H9 (cell line): ENCODE data around the gene MAPRE3. TPM values are rescaled to one million over a fixed set of nuclear protein-coding genes. Genes with fewer than 3 reads are reported as not detected.

Experiments used
- DNase-seq: peaks from one replicate; pipeline ENCODE4 v3.0.0-alpha.2; 2017
- H2AFZ ChIP-seq: one replicate; pipeline ENCODE4 v1.6.1; 2013; ENCODE audit warnings: mild to moderate bottlenecking, low read length, control low read depth, moderate library complexity
- H2AK5ac ChIP-seq: 2 replicates; pipeline ENCODE4 v1.6.1; 2013; ENCODE audit warnings: low read length, control low read depth, mixed read lengths; ENCODE audit not compliant: insufficient read length
- H2BK120ac ChIP-seq: one replicate; pipeline ENCODE4 v1.6.1; 2013; ENCODE audit warnings: low read depth, mild to moderate bottlenecking, low read length, control low read depth, inconsistent platforms; ENCODE audit not compliant: poor library complexity, severe bottlenecking
- H2BK12ac ChIP-seq: 2 replicates; pipeline ENCODE4 v1.6.1; 2013; ENCODE audit warnings: low read length, control low read depth, mixed read lengths, low read depth; ENCODE audit not compliant: insufficient read length
- H2BK15ac ChIP-seq: 2 replicates; pipeline ENCODE4 v1.6.1; 2013; ENCODE audit warnings: low read depth, low read length, control low read depth
- H2BK20ac ChIP-seq: one replicate; pipeline ENCODE4 v1.6.1; 2013; ENCODE audit warnings: low read depth, mild to moderate bottlenecking, low read length, control low read depth, inconsistent platforms; ENCODE audit not compliant: poor library complexity, severe bottlenecking
- H2BK5ac ChIP-seq: 2 replicates; pipeline ENCODE4 v1.6.1; 2013; ENCODE audit warnings: low read length, control low read depth, mixed read lengths; ENCODE audit not compliant: insufficient read length
- H3K14ac ChIP-seq: 2 replicates; pipeline ENCODE4 v1.6.1; 2013; ENCODE audit warnings: low read length, control low read depth; ENCODE audit not compliant: insufficient read depth
- H3K18ac ChIP-seq: 2 replicates; pipeline ENCODE4 v1.6.1; 2013; ENCODE audit warnings: low read depth, mild to moderate bottlenecking, mixed read lengths, low read length, control low read depth; ENCODE audit not compliant: insufficient read length
- H3K23ac ChIP-seq: 2 replicates; pipeline ENCODE4 v1.6.1; 2013; ENCODE audit warnings: low read length, control low read depth, mixed read lengths, low read depth; ENCODE audit not compliant: insufficient read length
- H3K23me2 ChIP-seq: 2 replicates; pipeline ENCODE4 v1.6.1; 2013; ENCODE audit warnings: low read depth, mild to moderate bottlenecking, mixed read lengths, low read length, control low read depth; ENCODE audit not compliant: insufficient read length, poor library complexity, severe bottlenecking
- H3K27ac ChIP-seq: 2 replicates; pipeline ENCODE4 v1.5.1; 2013; ENCODE audit warnings: low read length, control low read depth, mixed read lengths, low read depth; ENCODE audit not compliant: insufficient read length
- H3K27me3 ChIP-seq: 2 replicates; pipeline ENCODE4 v1.6.1; 2013; ENCODE audit warnings: low read length, control low read depth, inconsistent platforms; ENCODE audit not compliant: insufficient read depth
- H3K4ac ChIP-seq: 2 replicates; pipeline ENCODE4 v1.6.1; 2013; ENCODE audit warnings: low read depth, mild to moderate bottlenecking, control low read depth, inconsistent platforms, low read length, moderate library complexity
- H3K4me1 ChIP-seq: 2 replicates; pipeline ENCODE4 v1.6.1; 2013; ENCODE audit warnings: low read length, control low read depth, inconsistent platforms; ENCODE audit not compliant: insufficient read depth
- H3K4me2 ChIP-seq: 2 replicates; pipeline ENCODE4 v1.6.1; 2013; ENCODE audit warnings: low read length, control low read depth, mixed read lengths; ENCODE audit not compliant: insufficient read length, insufficient read depth
- H3K56ac ChIP-seq: 2 replicates; pipeline ENCODE4 v1.6.1; 2013; ENCODE audit warnings: low read depth, mild to moderate bottlenecking, mixed read lengths, low read length, control low read depth; ENCODE audit not compliant: insufficient read length
- H3K79me1 ChIP-seq: 2 replicates; pipeline ENCODE4 v1.6.1; 2013; ENCODE audit warnings: low read depth, mild to moderate bottlenecking, moderate library complexity, low read length, control low read depth, inconsistent platforms; ENCODE audit not compliant: insufficient read depth, poor library complexity, severe bottlenecking
- H3K79me2 ChIP-seq: 2 replicates; pipeline ENCODE4 v1.6.1; 2013; ENCODE audit warnings: low read length, control low read depth, inconsistent platforms; ENCODE audit not compliant: insufficient read depth
- H3K9ac ChIP-seq: 2 replicates; pipeline ENCODE4 v1.6.1; 2013; ENCODE audit warnings: low read length, control low read depth, mixed read lengths; ENCODE audit not compliant: insufficient read length; ENCODE audit errors: extremely low read depth
- H3K9me3 ChIP-seq: one replicate; pipeline ENCODE4 v1.6.1; 2013; ENCODE audit warnings: low read depth, low read length, inconsistent platforms; ENCODE audit not compliant: control insufficient read depth
- H3T11ph ChIP-seq: one replicate; pipeline ENCODE4 v1.6.1; 2013; ENCODE audit warnings: mild to moderate bottlenecking, low read length, control low read depth, inconsistent platforms
- H4K20me1 ChIP-seq: one replicate; pipeline ENCODE4 v1.6.1; 2013; ENCODE audit not compliant: control insufficient read depth, insufficient read length, insufficient read depth
- H4K5ac ChIP-seq: 2 replicates; pipeline ENCODE4 v1.6.1; 2013; ENCODE audit warnings: low read depth, mild to moderate bottlenecking, mixed read lengths, low read length, control low read depth; ENCODE audit not compliant: insufficient read length
- H4K8ac ChIP-seq: replicated peaks from 2 replicates; pipeline ENCODE4 v1.6.1; 2013; ENCODE audit warnings: low read length, control low read depth, mixed read lengths, low read depth; ENCODE audit not compliant: insufficient read length
- H4K91ac ChIP-seq: 2 replicates; pipeline ENCODE4 v1.6.1; 2013; ENCODE audit warnings: low read depth, mild to moderate bottlenecking, moderate library complexity, mixed read lengths, low read length, control low read depth; ENCODE audit not compliant: insufficient read length
- H3K27ac Mint-ChIP-seq, 3 experiments: 2 replicates in 2 of 3; 3 replicates in 1 of 3; pipeline ENCODE4 v1.8.0; 2020 to 2021; ENCODE audit warnings: mixed read lengths in 3 of 3, mild to moderate bottlenecking in 1 of 3, moderate library complexity in 1 of 3
- H3K27me3 Mint-ChIP-seq: 2 replicates; pipeline ENCODE4 v1.8.0; 2021; ENCODE audit warnings: low read depth, mild to moderate bottlenecking, moderate library complexity, mixed read lengths
- H3K36me3 Mint-ChIP-seq, 3 experiments: 2 replicates in 2 of 3; 3 replicates in 1 of 3; pipeline ENCODE4 v1.8.0; 2020 to 2021; ENCODE audit warnings: low read depth in 3 of 3, mixed read lengths in 3 of 3; ENCODE audit not compliant: insufficient read depth in 1 of 3
- H3K4me1 Mint-ChIP-seq, 2 experiments: 2 replicates each; pipeline ENCODE4 v1.8.0; 2020; ENCODE audit warnings: mixed read lengths in 2 of 2
- H3K4me3 Mint-ChIP-seq, 2 experiments: 2 replicates in 1 of 2; 3 replicates in 1 of 2; pipeline ENCODE4 v1.8.0; 2020 to 2021; ENCODE audit warnings: mild to moderate bottlenecking in 2 of 2, mixed read lengths in 2 of 2, moderate library complexity in 1 of 2
- H3K9me3 Mint-ChIP-seq, 2 experiments: 2 replicates in 1 of 2; 3 replicates in 1 of 2; pipeline ENCODE4 v1.8.0; 2020; ENCODE audit warnings: mild to moderate bottlenecking in 2 of 2, mixed read lengths in 2 of 2, moderate library complexity in 1 of 2
- CTCF ChIP-seq: fragments of 200-600 bp; sonication (generic); conservative IDR thresholded peaks from 3 replicates; pipeline ENCODE4 v1.8.0; 2021; ENCODE audit warnings: antibody characterized with exemption, mild to moderate bottlenecking
- WGBS: extraction: QIAGEN DNeasy Blood & Tissue Kit; methylation state at CpG from one replicate; pipeline ENCODE4 v1.1.7; 2013; ENCODE audit warnings: missing lambda C conversion rate, low lambda C conversion rate, mixed read lengths; ENCODE audit not compliant: insufficient read length; ENCODE audit errors: extremely low coverage; 5-methylcytosine and 5-hydroxymethylcytosine counted together
- total RNA-seq: library from RNA; stranded (reverse); gene quantifications from 2 replicates; pipeline ENCODE4 v1.2.1, GENCODE V29; 2021

Gene MAPRE3
- total RNA-seq, 1 experiment from 2014 or later, result 2.0 TPM

GRCh38 chr2:26974352-26974751, 3.9 kb downstream of the MAPRE3 start:
- H3K27me3 Mint-ChIP-seq, result peaks cover 44% of the 10 kb centered on the region
- H3K27ac ChIP-seq, result no peak overlapping the region
- no peaks in the 10 kb centered on the region; a peak in 1 of 5 replicates for H3K9me3 Mint-ChIP-seq
- H3K56ac ChIP-seq, result no peak overlapping the region
- TF ChIP-seq CTCF, result no peak
- peaks cover 4% of the 10 kb centered on the region; the same call in 1 of the 2 replicates for H3K27me3 ChIP-seq
- H3K79me1 ChIP-seq, result no peaks in the 10 kb centered on the region
- no peak for DNase-seq
- no peak overlapping the region for H2BK5ac ChIP-seq
- H2BK12ac ChIP-seq, result no peak overlapping the region
- H3K14ac ChIP-seq, result no peak overlapping the region
- H3K9me3 ChIP-seq, result no peaks in the 10 kb centered on the region
- H4K8ac ChIP-seq, result no peak overlapping the region
- H3T11ph ChIP-seq, result no peak overlapping the region
- no peak overlapping the region for H4K5ac ChIP-seq
- no peak overlapping the region for H3K4ac ChIP-seq
- no peak overlapping the region for H4K91ac ChIP-seq
- H3K4me2 ChIP-seq, result no peak overlapping the region
- peaks cover 7% of the 10 kb centered on the region for H3K4me1 ChIP-seq
- H2BK15ac ChIP-seq, result no peak overlapping the region
- H3K23me2 ChIP-seq, result peaks cover 6% of the 10 kb centered on the region
- WGBS, result no CpG with 5 or more reads among the region's 5 CpGs
- H3K27ac Mint-ChIP-seq, result no peak overlapping the region
- H3K79me2 ChIP-seq, result no peaks in the 10 kb centered on the region
- no peak overlapping the region for H3K9ac ChIP-seq
- H2AFZ ChIP-seq, result no peak overlapping the region
- no peaks in the 10 kb centered on the region for H4K20me1 ChIP-seq
- no peak overlapping the region for H3K18ac ChIP-seq
- H3K4me3 Mint-ChIP-seq, result peak overlapping the region in 1 of 2 experiments; percentile 21; a peak in 1 of 5 replicates
- H3K36me3 Mint-ChIP-seq, result no peaks in the 10 kb centered on the region
- H2BK20ac ChIP-seq, result no peak overlapping the region
- H2BK120ac ChIP-seq, result no peak overlapping the region
- H2AK5ac ChIP-seq, result no peak overlapping the region
- no peak overlapping the region for H3K23ac ChIP-seq
- peaks cover 21 to 34% of the 10 kb centered on the region in 2 experiments for H3K4me1 Mint-ChIP-seq
